ENCODE results near the gene ULK4. TPM values are rescaled to one million over a fixed set of nuclear protein-coding genes. Genes with fewer than 3 reads are reported as not detected.

Gene ULK4
- total and polyA plus RNA-seq, 2 experiments from 2014 or later: 1.8 to 3.7 TPM

DNA sequence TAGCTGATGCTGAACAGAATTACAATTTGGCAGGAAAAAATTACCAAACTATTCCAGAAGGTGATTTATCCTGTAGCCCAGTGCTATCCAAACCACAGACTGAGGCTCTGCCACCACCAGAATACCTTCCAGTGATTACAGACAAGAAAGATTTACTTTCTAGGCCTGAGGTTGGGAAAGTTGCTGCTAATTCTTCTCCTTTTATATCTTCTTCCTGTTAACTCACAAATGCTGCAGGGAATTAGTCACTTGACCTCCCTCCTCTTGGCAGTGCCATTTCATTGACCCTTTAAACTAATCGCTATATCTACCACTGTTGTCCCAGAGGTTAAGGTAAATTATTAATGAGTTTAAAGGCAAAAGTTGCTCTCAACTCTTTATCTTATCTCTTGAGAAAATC lies 644.2 kb downstream of the ULK4 start:
- Histone ChIP-seq H3K4me3 (no peak overlapping the region), H3K27ac (no peak overlapping the region), H3K36me3 (no peaks in the 10 kb centered on the region), H3K27me3 (no peaks in the 10 kb centered on the region), H3K4me1 (ENCODE audit: low read depth) (no peaks in the 10 kb centered on the region), H3K9me3 (ENCODE audit: low read depth) (no peaks in the 10 kb centered on the region)
- peak in 1 of 2 donors; percentile 39 for DNase-seq (ENCODE audit: low read depth in 1 of 2, low spot score in 1 of 2)
- TF ChIP-seq, protein P1, sequence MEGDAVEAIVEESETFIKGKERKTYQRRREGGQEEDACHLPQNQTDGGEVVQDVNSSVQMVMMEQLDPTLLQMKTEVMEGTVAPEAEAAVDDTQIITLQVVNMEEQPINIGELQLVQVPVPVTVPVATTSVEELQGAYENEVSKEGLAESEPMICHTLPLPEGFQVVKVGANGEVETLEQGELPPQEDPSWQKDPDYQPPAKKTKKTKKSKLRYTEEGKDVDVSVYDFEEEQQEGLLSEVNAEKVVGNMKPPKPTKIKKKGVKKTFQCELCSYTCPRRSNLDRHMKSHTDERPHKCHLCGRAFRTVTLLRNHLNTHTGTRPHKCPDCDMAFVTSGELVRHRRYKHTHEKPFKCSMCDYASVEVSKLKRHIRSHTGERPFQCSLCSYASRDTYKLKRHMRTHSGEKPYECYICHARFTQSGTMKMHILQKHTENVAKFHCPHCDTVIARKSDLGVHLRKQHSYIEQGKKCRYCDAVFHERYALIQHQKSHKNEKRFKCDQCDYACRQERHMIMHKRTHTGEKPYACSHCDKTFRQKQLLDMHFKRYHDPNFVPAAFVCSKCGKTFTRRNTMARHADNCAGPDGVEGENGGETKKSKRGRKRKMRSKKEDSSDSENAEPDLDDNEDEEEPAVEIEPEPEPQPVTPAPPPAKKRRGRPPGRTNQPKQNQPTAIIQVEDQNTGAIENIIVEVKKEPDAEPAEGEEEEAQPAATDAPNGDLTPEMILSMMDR (IDR thresholded peaks at IDR 0.05; ENCODE audit: low read depth, low read length): no peak

DNA sequence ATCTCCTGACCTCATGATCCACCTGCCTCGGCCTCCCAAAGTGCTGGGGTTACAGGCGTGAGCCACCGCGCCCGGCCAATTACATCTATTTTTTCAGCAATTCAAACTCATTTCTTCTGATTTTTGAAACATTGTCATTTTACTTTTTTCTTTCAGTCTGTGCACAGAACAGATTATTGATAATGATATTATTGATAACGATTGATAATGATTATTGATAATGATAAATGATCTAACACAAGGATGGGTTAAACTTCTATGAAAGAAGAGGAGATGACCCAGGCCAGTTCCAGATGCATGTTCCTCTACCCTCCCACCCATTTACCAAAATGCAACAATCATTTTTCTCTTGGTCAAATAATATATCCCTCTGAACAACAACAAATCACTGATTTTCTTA lies 644.6 kb downstream of the ULK4 start:
- Histone ChIP-seq H3K9me3 (ENCODE audit: low read depth) (no peaks in the 10 kb centered on the region), H3K27ac (no peak overlapping the region), H3K36me3 (no peaks in the 10 kb centered on the region), H3K4me1 (ENCODE audit: low read depth) (no peaks in the 10 kb centered on the region), H3K4me3 (no peak overlapping the region), H3K27me3 (no peaks in the 10 kb centered on the region)
- TF ChIP-seq, protein P1 (IDR thresholded peaks at IDR 0.05; ENCODE audit: low read depth, low read length): no peak
- no peak for DNase-seq (ENCODE audit: low read depth in 1 of 2, low spot score in 1 of 2)

DNA sequence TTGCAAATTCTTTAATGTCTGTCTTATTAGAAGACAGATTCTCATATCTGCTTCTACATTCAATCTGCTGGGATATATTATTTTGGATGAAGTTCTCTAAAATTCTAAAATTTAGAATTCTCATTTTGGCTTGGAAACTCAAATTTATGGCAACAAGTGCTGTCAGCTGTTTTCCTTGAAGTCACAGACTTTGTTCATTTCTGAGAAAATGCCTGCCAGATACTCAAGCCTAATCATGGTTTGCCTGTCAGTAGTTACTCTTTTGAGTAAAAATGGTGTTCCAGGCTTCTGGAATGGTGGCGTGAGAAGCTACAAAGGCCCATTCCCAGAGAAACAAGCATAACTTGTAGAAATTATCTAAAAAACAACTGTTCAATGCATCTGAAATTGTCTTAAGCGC lies 646.8 kb downstream of the ULK4 start:
- Histone ChIP-seq H3K36me3 (no peaks in the 10 kb centered on the region), H3K4me3 (no peak overlapping the region), H3K9me3 (ENCODE audit: low read depth) (no peaks in the 10 kb centered on the region), H3K27ac (no peak overlapping the region), H3K27me3 (no peaks in the 10 kb centered on the region), H3K4me1 (ENCODE audit: low read depth) (no peaks in the 10 kb centered on the region)
- no peak for DNase-seq (ENCODE audit: low read depth in 1 of 2, low spot score in 1 of 2)
- TF ChIP-seq, protein P1 (IDR thresholded peaks at IDR 0.05; ENCODE audit: low read depth, low read length): no peak

DNA sequence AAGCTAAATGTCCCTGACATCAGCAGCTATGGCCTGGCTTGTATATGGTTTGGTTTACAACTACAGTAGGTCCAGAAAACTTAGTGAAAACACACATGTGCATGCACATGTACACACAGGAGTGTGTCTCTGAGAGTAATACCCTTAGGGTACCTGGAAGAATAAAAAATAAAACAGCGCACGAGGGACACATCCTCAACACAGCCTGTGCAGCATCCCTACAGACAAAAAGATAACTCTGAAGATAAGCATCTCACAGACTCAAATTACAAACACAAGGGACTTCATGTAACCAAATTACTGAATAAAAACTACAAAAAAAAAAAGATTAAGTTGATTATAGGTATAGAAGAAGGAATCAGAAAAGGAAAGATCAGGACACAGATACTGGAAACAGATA lies 653.8 kb downstream of the ULK4 start:
- H3K9me3 ChIP-seq (ENCODE audit: low read depth): no peaks in the 10 kb centered on the region
- H3K4me3 ChIP-seq: no peak overlapping the region
- TF ChIP-seq, protein P1 (IDR thresholded peaks at IDR 0.05; ENCODE audit: low read depth, low read length): no peak
- H3K36me3 ChIP-seq: no peaks in the 10 kb centered on the region
- H3K27me3 ChIP-seq: no peaks in the 10 kb centered on the region
- no peak for DNase-seq (ENCODE audit: low read depth in 1 of 2, low spot score in 1 of 2)
- H3K27ac ChIP-seq: no peak overlapping the region
- H3K4me1 ChIP-seq (ENCODE audit: low read depth): peaks cover 4% of the 10 kb centered on the region

DNA sequence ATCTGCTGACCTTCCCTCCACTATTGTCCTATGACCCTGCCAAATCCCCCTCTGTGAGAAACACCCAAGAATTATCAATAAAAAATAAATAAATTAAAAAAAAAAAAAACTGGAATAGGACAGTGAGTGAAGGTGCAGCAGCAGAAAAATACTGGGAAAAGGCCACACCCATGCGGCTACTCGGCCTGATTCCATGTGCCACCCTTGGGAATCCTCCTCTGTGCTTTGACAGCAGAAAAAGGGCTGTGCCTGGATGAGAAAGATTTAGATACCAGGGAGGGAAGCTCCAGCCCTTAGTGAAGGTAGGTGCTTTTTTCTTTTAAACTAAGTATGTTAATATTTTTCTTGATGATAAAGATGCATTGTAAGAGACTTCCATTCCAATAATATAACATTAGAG lies 654.8 kb downstream of the ULK4 start:
- no peak for DNase-seq (ENCODE audit: low read depth in 1 of 2, low spot score in 1 of 2)
- TF ChIP-seq, protein P1 (IDR thresholded peaks at IDR 0.05; ENCODE audit: low read depth, low read length): no peak
- H3K27ac ChIP-seq: no peak overlapping the region
- peaks cover 4% of the 10 kb centered on the region for H3K4me1 ChIP-seq (ENCODE audit: low read depth)
- H3K36me3 ChIP-seq: no peaks in the 10 kb centered on the region
- H3K4me3 ChIP-seq: no peak overlapping the region
- no peaks in the 10 kb centered on the region for H3K27me3 ChIP-seq
- H3K9me3 ChIP-seq (ENCODE audit: low read depth): no peaks in the 10 kb centered on the region

DNA sequence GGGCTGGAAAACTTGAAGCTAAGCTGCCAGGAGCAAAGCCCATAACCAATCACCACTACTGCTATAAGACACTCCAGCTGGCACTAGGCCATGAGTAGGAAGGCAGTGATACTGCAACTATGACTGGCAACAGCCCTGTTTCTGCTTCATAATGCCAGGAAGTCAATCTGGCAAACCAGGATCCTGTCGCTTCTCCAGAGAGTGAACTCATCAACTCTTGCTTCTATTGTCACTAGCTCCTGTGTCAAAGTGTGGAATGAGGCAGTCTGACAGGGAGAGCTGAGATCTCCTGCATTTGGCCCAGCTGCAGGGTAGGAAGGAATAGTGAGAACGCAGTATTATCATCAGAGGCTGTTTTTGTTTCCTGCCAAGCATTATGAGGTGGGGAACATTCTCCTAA lies 657.3 kb downstream of the ULK4 start:
- TF ChIP-seq, protein P1 (IDR thresholded peaks at IDR 0.05; ENCODE audit: low read depth, low read length): no peak
- DNase-seq (ENCODE audit: low read depth in 1 of 2, low spot score in 1 of 2): peak in 1 of 2 donors; percentile 59
- Histone ChIP-seq H3K9me3 (ENCODE audit: low read depth) (no peaks in the 10 kb centered on the region), H3K4me1 (ENCODE audit: low read depth) (peaks cover 4% of the 10 kb centered on the region), H3K36me3 (no peaks in the 10 kb centered on the region), H3K27me3 (no peaks in the 10 kb centered on the region), H3K4me3 (no peak overlapping the region), H3K27ac (no peak overlapping the region)

Measured in cardiac muscle cell (in vitro differentiated cells and primary cell).